DMS114 treated with DMSO at 0.1 percent for 48 hours (cell line): ENCODE results near the gene SCAMP2.

Experiments used
- DNase-seq: peaks from one replicate; lab custom pipeline; 2025; ENCODE audit not compliant: unreplicated experiment; lab: John Stamatoyannopoulos, UW

The SCAMP2 gene

GRCh38 chr15:74821790-74822158, 51.4 kb downstream of the SCAMP2 start:
- DNase-seq, result no peak

- DNase-seq, result no peak
Measured at GRCh38 chr15:74821091-74821789, 51.9 kb downstream of the SCAMP2 start.

DNA sequence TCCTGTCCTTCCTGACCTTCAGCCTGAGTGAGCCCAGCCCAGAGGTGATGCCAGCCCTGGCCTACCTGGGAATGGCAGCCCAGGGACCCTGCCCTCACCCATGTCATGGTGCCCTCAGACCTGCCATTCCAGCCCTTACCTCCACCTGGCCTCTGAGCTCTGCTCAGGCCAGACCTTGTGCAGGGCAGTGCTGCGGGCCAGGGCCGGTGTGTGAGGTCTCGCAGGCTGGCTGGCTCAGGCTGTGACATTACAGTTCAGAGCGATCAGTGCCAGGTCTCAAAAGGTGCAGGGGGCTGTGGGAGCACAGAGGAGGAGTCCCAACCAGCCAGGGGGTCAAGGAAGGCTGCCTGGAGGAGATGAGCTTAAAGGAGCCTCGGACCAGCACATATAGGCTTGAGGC, 53.1 kb downstream of the SCAMP2 start:
- DNase-seq, result no peak

- no peak for DNase-seq
Measured at GRCh38 chr15:74817370-74817737, 55.8 kb downstream of the SCAMP2 start.

- no peak for DNase-seq
Measured at GRCh38 chr15:74816624-74817369, 56.4 kb downstream of the SCAMP2 start.

DNA sequence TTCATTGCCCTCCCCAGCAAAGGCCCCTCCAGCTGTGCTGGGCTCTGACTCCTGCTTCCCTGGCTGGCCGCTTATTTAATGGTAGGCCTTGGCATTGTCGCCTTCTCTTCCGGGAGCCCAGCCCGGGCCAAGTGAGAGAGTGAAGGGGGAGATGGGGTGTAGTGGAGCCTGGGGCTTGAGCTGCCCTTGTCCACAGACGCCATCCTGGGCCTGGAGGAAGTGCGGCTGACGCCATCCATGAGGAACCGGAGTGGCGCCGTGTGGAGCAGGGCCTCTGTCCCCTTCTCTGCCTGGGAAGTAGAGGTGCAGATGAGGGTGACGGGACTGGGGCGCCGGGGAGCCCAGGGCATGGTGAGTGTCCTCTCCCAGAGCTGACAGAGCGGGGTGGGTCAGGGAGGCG, 57.2 kb downstream of the SCAMP2 start:
- no peak for DNase-seq

DNA sequence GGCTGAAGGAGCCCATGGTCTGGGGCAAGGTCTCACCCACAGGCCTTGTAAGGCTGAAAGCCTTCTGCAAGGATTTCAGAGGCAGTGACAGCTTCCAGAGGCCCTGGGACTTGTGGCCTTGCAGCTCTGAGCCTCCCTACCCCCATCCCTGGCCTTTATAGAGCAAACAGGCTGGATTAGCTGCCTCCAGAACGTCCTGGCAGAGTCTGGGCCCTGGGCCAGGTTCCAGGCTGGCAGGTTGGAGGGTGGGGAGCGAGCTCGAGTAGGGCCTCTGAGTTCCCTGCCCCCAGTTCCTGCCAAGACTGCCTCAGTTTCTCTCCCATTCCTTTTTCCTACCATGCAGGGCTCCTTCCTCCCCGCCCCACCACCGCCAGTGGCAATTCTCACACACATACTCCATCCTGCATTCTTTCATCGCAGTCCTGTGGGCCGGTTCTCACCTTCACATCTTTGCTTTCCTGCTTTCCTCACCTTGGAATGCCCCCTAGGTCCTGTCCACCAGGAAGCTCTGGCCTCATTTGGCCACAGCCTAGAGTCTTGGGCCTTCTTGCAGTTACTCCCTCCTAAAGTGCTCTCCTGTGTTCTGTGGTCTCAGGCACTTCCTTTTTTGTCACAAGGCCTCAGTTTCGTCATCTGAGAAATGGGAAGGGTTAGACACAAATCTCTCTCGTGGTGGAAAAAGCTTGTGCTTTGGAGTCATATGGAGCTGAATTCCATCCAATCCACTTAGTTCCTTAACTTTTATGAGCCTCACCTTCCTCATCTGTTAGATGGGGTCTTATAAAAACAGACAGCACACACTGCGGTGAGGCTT, 57.8 kb downstream of the SCAMP2 start:
- no peak for DNase-seq

DNA sequence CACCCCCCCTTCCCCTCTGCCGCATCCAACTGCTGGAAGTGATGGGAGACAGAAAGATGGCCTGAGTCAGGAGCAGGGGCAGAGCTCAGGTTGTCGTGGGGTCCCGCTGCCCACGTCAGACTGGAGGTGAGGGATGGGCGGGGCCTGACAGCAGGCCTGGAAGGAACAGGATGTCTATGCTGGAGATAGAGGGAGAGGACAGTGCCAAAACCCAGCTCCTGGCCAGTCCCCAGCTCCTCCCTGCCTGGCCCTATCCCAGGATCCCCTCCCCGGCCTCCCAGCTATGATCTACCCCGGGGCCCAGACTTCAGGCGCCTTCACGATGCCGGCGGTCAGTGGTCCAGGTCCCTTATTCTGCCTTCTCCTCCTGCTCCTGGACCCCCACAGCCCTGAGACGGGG, 60.6 kb downstream of the SCAMP2 start, which contains the start of gene LMAN1L:
LMAN1L (plus strand) TSS at position 303 of the 400 bp plus-strand sequence; CDS start at position 323, 20 bp downstream.
- DNase-seq, result no peak

GRCh38 chr15:74809956-74810355, 63.2 kb downstream of the SCAMP2 start:
- no peak for DNase-seq

- no peak for DNase-seq
Measured at GRCh38 chr15:74809242-74809641, 63.9 kb downstream of the SCAMP2 start.

DNA sequence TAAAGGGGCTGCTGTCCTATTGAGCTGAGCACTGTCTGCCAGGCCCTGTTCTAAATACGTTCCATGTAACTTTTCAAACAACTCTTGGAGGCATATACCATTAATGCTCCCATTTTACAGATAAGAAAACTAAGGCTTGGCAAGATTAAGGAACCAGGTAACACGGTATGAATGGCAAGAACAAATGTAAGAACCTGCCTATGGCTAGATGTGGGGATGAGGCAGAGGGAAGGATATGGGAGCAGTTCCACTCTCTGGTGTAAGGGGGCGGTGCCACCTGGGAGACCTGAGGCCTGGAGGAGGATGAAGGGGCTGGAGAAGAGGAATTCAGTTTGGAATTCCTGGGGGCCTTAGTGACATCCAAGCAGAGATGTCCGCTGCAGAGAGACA, 64.3 kb downstream of the SCAMP2 start:
- DNase-seq, result no peak

DNA sequence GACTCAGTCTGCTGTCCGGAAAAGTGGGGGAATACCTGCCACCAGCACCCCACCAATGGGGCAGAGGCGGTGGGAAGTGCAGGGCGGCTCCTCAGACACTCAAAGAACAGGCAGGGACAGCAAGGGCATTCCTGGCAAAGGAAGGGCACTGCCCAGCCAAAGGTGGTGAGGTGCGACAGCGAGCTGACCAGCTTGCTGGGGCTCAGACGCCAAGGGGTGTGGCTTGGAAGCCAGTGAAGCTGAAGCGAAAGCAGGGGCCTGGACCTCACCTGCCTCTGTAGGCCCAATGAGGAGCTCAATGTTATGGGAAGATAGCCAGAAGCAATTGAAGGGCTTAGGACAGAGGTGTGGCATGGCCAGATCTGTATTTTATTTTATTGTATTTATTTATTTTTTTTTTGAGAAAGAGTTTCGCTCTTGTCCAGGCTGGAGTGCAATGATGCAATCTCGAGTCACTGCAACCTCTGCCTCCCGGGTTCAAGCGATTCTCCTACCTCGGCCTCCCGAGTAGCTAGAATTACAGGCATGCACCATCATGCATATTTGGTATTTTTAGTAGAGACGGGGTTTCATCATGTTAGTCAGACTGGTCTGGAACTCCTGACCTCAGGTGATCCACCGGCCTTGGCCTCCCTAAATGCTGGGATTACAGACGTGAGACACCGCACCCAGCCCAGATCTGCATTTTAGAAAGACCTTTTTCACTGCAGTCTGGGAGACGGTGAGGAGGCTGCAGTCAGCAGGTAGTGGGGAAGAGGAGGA, 64.9 kb downstream of the SCAMP2 start:
- DNase-seq, result no peak

- DNase-seq, result no peak
Measured at GRCh38 chr15:74807282-74807681, 65.9 kb downstream of the SCAMP2 start.

GRCh38 chr15:74804935-74805334, 68.2 kb downstream of the SCAMP2 start:
- DNase-seq, result no peak

DNA sequence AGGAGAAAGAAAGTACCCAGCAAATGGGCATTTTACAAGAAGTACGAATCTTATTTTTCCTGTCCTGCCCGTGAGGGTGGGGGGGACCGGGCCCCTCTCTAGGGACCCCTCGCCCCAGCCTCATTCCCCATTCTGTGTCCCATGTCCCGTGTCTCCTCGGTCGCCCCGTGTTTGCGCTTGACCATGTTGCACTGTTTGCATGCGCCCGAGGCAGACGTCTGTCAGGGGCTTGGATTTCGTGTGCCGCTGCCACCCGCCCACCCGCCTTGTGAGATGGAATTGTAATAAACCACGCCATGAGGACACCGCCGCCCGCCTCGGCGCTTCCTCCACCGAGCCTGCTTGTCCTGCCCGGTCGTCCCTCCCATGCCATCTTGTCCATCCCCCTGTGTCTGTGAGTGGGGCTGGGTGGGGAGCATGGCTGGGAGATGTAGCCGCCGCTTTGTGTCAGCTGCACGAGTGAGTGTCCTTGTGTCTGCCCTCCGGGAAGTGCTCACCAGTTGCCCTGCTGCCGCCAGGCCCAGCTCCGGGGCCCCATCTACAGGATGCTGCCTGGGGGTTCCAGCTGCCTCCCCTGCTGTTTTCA, 70.2 kb downstream of the SCAMP2 start:
- DNase-seq, result no peak

- no peak for DNase-seq
Measured at GRCh38 chr15:74802290-74802689, 70.9 kb downstream of the SCAMP2 start.

DNA sequence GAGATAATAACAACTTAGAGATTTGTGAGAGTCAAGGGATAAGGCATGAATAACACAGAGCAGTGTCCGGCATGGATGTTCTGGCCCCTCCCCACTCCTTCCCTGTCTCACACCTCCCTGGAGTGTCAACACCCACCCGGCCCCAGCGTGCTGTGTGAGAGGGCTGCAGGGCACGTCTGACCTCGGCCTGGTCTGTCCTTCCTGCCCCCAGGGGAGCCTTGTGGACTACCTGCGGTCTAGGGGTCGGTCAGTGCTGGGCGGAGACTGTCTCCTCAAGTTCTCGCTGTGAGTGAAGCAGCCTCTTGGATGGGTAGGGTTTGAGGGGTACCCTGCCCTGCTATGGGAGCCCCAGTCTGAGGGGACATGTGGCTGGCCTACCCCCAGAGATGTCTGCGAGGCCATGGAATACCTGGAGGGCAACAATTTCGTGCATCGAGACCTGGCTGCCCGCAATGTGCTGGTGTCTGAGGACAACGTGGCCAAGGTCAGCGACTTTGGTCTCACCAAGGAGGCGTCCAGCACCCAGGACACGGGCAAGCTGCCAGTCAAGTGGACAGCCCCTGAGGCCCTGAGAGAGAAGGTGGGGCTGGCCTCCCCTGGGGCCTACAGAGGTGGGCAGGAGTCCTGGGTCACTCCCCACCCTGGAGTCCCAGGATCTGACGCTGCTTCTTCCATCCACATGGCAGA, 71.7 kb downstream of the SCAMP2 start:
- DNase-seq, result no peak

DNA sequence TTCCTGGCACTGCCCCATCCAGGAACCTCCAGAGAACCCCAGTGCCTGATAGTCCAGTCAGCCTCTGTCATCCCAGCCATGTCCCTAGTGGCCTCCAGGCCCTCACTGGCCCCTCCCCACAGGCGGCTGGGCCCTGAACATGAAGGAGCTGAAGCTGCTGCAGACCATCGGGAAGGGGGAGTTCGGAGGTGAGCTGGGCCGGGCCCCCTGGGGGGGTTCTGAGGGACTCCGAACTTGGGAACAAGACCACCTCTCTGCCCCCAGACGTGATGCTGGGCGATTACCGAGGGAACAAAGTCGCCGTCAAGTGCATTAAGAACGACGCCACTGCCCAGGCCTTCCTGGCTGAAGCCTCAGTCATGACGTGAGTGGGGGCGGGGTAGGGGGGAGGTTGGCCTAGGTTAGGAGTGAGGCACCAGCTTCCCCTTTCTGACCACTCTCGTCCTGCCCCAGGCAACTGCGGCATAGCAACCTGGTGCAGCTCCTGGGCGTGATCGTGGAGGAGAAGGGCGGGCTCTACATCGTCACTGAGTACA, 72.5 kb downstream of the SCAMP2 start:
- no peak for DNase-seq

- no peak for DNase-seq
Measured at GRCh38 chr15:74799856-74800558, 73.2 kb downstream of the SCAMP2 start.
